HL-60 (cell line): ENCODE measurements around the gene CNOT8.
"Not testable (repeated sequence)": the region's sequence is repeated elsewhere in the genome, so short reads cannot be mapped to it uniquely, and the experiment has no call there.

ENCODE experiments used
- DNase-seq, 2 experiments: peaks; one replicate each; pipeline ENCODE4 v3.0.0-alpha.2; 2010 to 2020; ENCODE audit warnings: low read depth in 1 of 2, low spot score in 1 of 2
- H3K27ac ChIP-seq: fragments of 250-450 bp; sonication (Bioruptor Pico); replicated peaks from 2 replicates; pipeline ENCODE4 v1.5.1; 2020; ENCODE audit warnings: mild to moderate bottlenecking, moderate library complexity
- H3K27me3 ChIP-seq: fragments of 250-450 bp; sonication (Bioruptor Pico); 2 replicates; pipeline ENCODE4 v1.5.1; 2021; ENCODE audit warnings: mild to moderate bottlenecking, moderate library complexity; ENCODE audit not compliant: insufficient read depth, poor library complexity, severe bottlenecking
- H3K4me3 ChIP-seq: replicated peaks from 2 replicates; pipeline ENCODE4 v1.5.1; 2011; ENCODE audit warnings: mild to moderate bottlenecking, control low read depth, low read length; ENCODE audit not compliant: insufficient read depth
- GABPA ChIP-seq: IDR thresholded peaks from 2 replicates; pipeline ENCODE4 v1.6.1; 2012; ENCODE audit warnings: low read depth
- POLR2AphosphoS5 ChIP-seq: IDR thresholded peaks from 2 replicates; pipeline ENCODE4 v1.6.1; 2012; ENCODE audit warnings: low read depth
- REST ChIP-seq: IDR thresholded peaks from 2 replicates; pipeline ENCODE4 v1.6.1; 2012; ENCODE audit warnings: low read depth; ENCODE audit not compliant: insufficient replicate concordance
- SPI1 ChIP-seq: IDR thresholded peaks from 2 replicates; pipeline ENCODE4 v1.6.1; 2012; ENCODE audit warnings: low read depth, mild to moderate bottlenecking, borderline replicate concordance
- TF ChIP-seq, protein P1 (sequence below): IDR thresholded peaks from one replicate; pipeline ENCODE4 v1.5.1; 2011; ENCODE audit warnings: low read length, control low read depth, inconsistent platforms; ENCODE audit not compliant: insufficient read depth

Gene CNOT8

DNA sequence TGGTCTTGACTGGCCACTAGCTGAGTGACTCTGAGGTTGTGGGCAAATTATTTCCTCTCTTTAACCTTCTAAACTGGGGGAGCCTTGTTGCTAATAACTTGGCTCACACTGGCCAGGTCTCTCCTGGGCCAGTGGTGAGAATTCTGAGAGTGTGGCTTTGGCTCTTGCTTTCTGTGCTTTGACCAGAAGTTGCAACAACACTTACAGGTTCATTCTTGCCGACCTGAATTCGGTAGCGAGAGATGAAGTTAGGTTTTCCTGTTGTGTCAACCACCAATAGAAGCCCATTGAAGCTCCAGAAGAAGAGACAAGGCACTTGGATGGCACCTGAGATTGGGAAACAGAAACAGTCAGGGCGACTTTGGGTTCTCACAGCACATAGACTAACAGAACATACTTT, 27.8 kb upstream of the CNOT8 start:
- TF ChIP-seq REST, result no peak
- TF ChIP-seq, protein P1, sequence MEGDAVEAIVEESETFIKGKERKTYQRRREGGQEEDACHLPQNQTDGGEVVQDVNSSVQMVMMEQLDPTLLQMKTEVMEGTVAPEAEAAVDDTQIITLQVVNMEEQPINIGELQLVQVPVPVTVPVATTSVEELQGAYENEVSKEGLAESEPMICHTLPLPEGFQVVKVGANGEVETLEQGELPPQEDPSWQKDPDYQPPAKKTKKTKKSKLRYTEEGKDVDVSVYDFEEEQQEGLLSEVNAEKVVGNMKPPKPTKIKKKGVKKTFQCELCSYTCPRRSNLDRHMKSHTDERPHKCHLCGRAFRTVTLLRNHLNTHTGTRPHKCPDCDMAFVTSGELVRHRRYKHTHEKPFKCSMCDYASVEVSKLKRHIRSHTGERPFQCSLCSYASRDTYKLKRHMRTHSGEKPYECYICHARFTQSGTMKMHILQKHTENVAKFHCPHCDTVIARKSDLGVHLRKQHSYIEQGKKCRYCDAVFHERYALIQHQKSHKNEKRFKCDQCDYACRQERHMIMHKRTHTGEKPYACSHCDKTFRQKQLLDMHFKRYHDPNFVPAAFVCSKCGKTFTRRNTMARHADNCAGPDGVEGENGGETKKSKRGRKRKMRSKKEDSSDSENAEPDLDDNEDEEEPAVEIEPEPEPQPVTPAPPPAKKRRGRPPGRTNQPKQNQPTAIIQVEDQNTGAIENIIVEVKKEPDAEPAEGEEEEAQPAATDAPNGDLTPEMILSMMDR, result no peak
- TF ChIP-seq POLR2AphosphoS5, result no peak
- no peak for TF ChIP-seq SPI1
- TF ChIP-seq GABPA, result no peak
- no peak for DNase-seq
- Histone ChIP-seq H3K27ac (no peak overlapping the region), H3K4me3 (no peak overlapping the region), H3K27me3 (no peaks in the 10 kb centered on the region)

DNA sequence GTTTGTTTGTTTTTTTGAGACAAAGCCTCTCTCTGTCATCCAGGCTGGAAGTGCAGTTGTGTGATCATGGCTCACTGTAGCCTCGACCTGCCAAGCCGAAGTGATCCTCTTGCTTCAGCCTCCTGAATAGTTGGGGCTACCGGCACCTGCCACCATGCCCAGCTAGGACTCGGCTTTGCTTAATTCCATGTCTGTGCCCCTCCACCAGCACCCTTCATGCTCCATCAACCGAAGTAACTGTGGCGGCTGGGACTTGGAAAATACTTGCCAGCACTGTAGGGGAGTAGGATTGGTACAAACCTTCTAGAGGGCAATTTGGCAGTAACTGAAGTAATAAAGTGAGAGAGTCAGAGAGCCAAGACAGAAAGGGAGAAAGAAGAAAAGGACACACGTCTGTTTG, 27.0 kb upstream of the CNOT8 start:
- TF ChIP-seq SPI1, result no peak
- TF ChIP-seq, protein P1, result no peak
- TF ChIP-seq GABPA, result no peak
- no peak for TF ChIP-seq REST
- TF ChIP-seq POLR2AphosphoS5, result no peak
- Histone ChIP-seq H3K27ac (no peak overlapping the region), H3K4me3 (no peak overlapping the region), H3K27me3 (no peaks in the 10 kb centered on the region)
- no peak for DNase-seq

DNA sequence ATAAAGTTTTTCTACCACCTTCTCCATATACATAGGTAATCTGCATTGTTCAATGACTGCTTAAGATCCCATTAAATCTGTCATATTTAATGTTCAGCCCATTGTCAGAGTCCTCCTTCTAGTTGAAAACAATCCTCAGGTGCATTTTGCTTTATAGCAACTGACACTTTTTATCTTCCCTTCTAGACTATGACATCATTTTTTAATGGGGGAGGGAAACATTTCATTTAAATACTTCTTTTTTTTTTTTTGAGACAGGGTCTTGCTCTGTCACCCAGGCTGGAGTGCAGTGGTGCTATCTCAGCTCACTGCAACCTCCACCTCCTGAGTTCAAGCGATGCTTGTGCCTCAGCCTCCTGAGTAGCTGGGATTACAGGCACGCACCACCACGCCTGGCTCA, 25.6 kb upstream of the CNOT8 start:
- not testable (repeated sequence) for H3K27ac ChIP-seq, H3K4me3 ChIP-seq, DNase-seq, H3K27me3 ChIP-seq

DNA sequence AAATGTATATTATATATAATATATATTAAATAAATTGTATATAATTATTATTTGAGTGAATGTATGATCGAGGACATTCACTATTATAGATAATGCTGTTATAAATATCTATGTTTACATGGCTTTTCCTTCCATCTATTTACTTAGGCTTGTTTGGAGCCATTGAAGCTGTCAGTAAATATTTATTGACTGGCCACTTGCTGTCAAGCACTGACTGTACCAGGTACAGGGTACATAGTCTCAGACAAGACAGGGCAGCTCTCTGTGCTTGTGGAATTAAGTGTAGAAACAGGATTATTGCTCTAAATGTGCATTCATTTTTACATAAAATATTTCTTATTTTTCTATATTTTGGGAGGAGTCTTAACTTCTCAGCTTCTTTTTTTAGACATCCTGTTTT, 24.4 kb upstream of the CNOT8 start:
- H3K27ac ChIP-seq, result no peak overlapping the region
- no peak overlapping the region for H3K4me3 ChIP-seq
- no peak for DNase-seq
- H3K27me3 ChIP-seq, result no peaks in the 10 kb centered on the region
- no peak for TF ChIP-seq REST
- TF ChIP-seq, protein P1, result no peak

GRCh38 chr5:154835701-154836052, 22.8 kb upstream of the CNOT8 start:
- not testable (repeated sequence) for H3K27me3 ChIP-seq, H3K27ac ChIP-seq, DNase-seq, H3K4me3 ChIP-seq
